Activated naive CD4-positive, alpha-beta T cell treated with anti-CD3 and anti-CD28 coated beads for 36 hours (primary cell): ENCODE measurements around the gene LTB. TPM values are rescaled to one million over a fixed set of nuclear protein-coding genes. Genes with fewer than 3 reads are reported as not detected.
A peak's percentile ranks its signal among the peaks of the same experiment; 100 is the strongest.

Source experiments
- CTCF ChIA-PET: fragments of 350-600 bp; sonication (Branson Sonifier 250); formaldehyde crosslinking; loops from one replicate; lab custom pipeline; 2021; ENCODE audit warnings: antibody characterized with exemption; lab: Charles Lee
- DNase-seq: peaks from one replicate; pipeline ENCODE4 v3.0.0-alpha.2; 2020
- H3K27ac Mint-ChIP-seq: one replicate; pipeline ENCODE4 v1.8.0; 2021; ENCODE audit warnings: mild to moderate bottlenecking, mixed read lengths
- H3K27me3 Mint-ChIP-seq: one replicate; pipeline ENCODE4 v1.8.0; 2021; ENCODE audit warnings: low read depth, mixed read lengths
- H3K36me3 Mint-ChIP-seq: one replicate; pipeline ENCODE4 v1.8.0; 2021; ENCODE audit warnings: low read depth, mixed read lengths
- H3K4me1 Mint-ChIP-seq: one replicate; pipeline ENCODE4 v1.8.0; 2021; ENCODE audit warnings: low read depth, mixed read lengths
- H3K4me3 Mint-ChIP-seq: one replicate; pipeline ENCODE4 v1.8.0; 2021; ENCODE audit warnings: mild to moderate bottlenecking, moderate library complexity, mixed read lengths
- H3K9me3 Mint-ChIP-seq: one replicate; pipeline ENCODE4 v1.8.0; 2021; ENCODE audit warnings: mixed read lengths
- intact Hi-C: fragments of 100-400 bp; cut with micrococcal nuclease; formaldehyde crosslinking; loops from one replicate; pipeline ENCODE4 v1.15.1; 2023
- total RNA-seq, 2 experiments: library from RNA; stranded (reverse); gene quantifications; one replicate each; pipeline ENCODE4 v1.2.3, GENCODE V29; 2021

LTB gene
- total RNA-seq, 2 experiments from 2014 or later: 50.5 to 52.3 TPM

DNA sequence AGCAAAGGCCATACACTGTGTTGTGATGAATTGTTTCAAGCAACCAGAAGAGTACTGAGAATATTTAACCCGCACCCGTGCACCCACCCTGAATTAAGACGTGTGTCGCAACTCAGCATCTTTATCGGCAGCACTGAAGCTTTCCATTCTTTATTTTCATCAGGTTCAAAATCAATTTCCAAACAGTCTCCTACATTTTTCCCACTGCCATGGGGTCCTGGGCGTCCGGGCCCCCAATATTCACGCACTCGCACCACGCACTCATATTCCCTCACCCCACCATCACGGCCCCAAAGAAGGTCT is 1.8 kb downstream of the LTB start:
- no peak for DNase-seq
- peaks cover 48% of the 10 kb centered on the region for H3K4me1 Mint-ChIP-seq
- CTCF ChIA-PET: interaction anchor here (0.5 to 19.5 kb wide), 8 partner anchors 8 to 80 kb away, joined by 3 to 618 read pairs (median 5); partner anchors contain the start of genes ATP6V1G2, C6orf47, DDX39B and NCR3

GRCh38 chr6:31579546-31580437 is 2.4 kb downstream of the LTB start:
- intact Hi-C loops: loop anchor here (1.0 to 10.0 kb wide), 4 partner anchors 7 to 1065 kb away; partner anchors contain the start of genes CLIC1 and LTA
- H3K4me3 Mint-ChIP-seq: peak overlapping the region; percentile 99
- CTCF ChIA-PET: interaction anchor here (0.5 to 19.5 kb wide), 10 partner anchors 8 to 81 kb away, joined by 3 to 618 read pairs (median 4); partner anchors contain the start of genes ATP6V1G2, C6orf47, DDX39B and NCR3
- peaks cover 46% of the 10 kb centered on the region for H3K36me3 Mint-ChIP-seq
- no peaks in the 10 kb centered on the region for H3K27me3 Mint-ChIP-seq
- peaks cover 50% of the 10 kb centered on the region for H3K4me1 Mint-ChIP-seq
- H3K9me3 Mint-ChIP-seq: no peaks in the 10 kb centered on the region
- DNase-seq: peak; percentile 22
- H3K27ac Mint-ChIP-seq: peak overlapping the region; percentile 99

More for the DNA sequence above, 1.8 kb downstream of the LTB start:
- intact Hi-C loops: loop anchor here (1.0 kb wide), 2 partner anchors 8 to 12 kb away; partner anchors contain the start of gene LTA
- H3K27ac Mint-ChIP-seq: peak overlapping the region; percentile 99
- no peaks in the 10 kb centered on the region for H3K9me3 Mint-ChIP-seq
- peaks cover 46% of the 10 kb centered on the region for H3K36me3 Mint-ChIP-seq
- H3K27me3 Mint-ChIP-seq: no peaks in the 10 kb centered on the region
- H3K4me3 Mint-ChIP-seq: peak overlapping the region; percentile 99

- DNase-seq: no peak
- intact Hi-C loops: loop anchor here (5.0 to 10.0 kb wide), 2 partner anchors 158 to 1064 kb away; partner anchors contain the start of gene CLIC1
- Mint-ChIP-seq H3K27me3 (no peaks in the 10 kb centered on the region), H3K36me3 (peaks cover 46% of the 10 kb centered on the region), H3K9me3 (no peaks in the 10 kb centered on the region), H3K27ac (peak overlapping the region; percentile 99), H3K4me3 (peak overlapping the region; percentile 99), H3K4me1 (peaks cover 55% of the 10 kb centered on the region)
- CTCF ChIA-PET: interaction anchor here (0.6 to 19.5 kb wide), 4 partner anchors 9 to 28 kb away, joined by 3 to 618 read pairs (median 222); partner anchors contain the start of genes ATP6V1G2, DDX39B, NCR3 and NFKBIL1
Observed at GRCh38 chr6:31579119-31579505, 3.1 kb downstream of the LTB start.

- H3K36me3 Mint-ChIP-seq: peaks cover 50% of the 10 kb centered on the region
- CTCF ChIA-PET: interaction anchor here (0.6 to 19.5 kb wide), 6 partner anchors 7 to 27 kb away, joined by 3 to 618 read pairs (median 42); partner anchors contain the start of genes ATP6V1G2, DDX39B, LST1 and LTB
- H3K4me3 Mint-ChIP-seq: peak overlapping the region; percentile 99
- intact Hi-C loops: loop anchor here (5.0 to 10.0 kb wide), 2 partner anchors 159 to 1064 kb away; partner anchors contain the start of gene CLIC1
- peak overlapping the region; percentile 99 for H3K27ac Mint-ChIP-seq
- H3K9me3 Mint-ChIP-seq: no peaks in the 10 kb centered on the region
- no peaks in the 10 kb centered on the region for H3K27me3 Mint-ChIP-seq
- H3K4me1 Mint-ChIP-seq: peaks cover 57% of the 10 kb centered on the region
- no peak for DNase-seq
Observed at GRCh38 chr6:31578184-31579118, 3.8 kb downstream of the LTB start.

DNA sequence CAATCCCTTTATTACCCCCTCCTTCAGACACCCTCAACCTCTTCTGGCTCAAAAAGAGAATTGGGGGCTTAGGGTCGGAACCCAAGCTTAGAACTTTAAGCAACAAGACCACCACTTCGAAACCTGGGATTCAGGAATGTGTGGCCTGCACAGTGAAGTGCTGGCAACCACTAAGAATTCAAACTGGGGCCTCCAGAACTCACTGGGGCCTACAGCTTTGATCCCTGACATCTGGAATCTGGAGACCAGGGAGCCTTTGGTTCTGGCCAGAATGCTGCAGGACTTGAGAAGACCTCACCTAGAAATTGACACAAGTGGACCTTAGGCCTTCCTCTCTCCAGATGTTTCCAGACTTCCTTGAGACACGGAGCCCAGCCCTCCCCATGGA is 4.7 kb downstream of the LTB start:
- Mint-ChIP-seq H3K4me1 (peaks cover 57% of the 10 kb centered on the region), H3K36me3 (peaks cover 57% of the 10 kb centered on the region), H3K27ac (peak overlapping the region; percentile 97), H3K4me3 (peak overlapping the region; percentile 94), H3K27me3 (no peaks in the 10 kb centered on the region), H3K9me3 (no peaks in the 10 kb centered on the region)
- CTCF ChIA-PET: interaction anchor here (0.6 to 19.5 kb wide), 5 partner anchors 8 to 27 kb away, joined by 4 to 618 read pairs (median 78); partner anchors contain the start of genes ATP6V1G2, DDX39B, LST1 and LTB
- no peak for DNase-seq
- intact Hi-C loops: loop anchor here (5.0 to 10.0 kb wide), 2 partner anchors 160 to 1063 kb away; partner anchors contain the start of gene CLIC1

- H3K4me1 Mint-ChIP-seq: peaks cover 54% of the 10 kb centered on the region
- CTCF ChIA-PET: interaction anchor here (0.6 to 19.5 kb wide), 4 partner anchors 8 to 26 kb away, joined by 4 to 618 read pairs (median 260); partner anchors contain the start of genes ATP6V1G2, DDX39B, LST1 and LTB
- intact Hi-C loops: loop anchor here (5.0 to 10.0 kb wide), 2 partner anchors 160 to 1062 kb away; partner anchors contain the start of gene CLIC1
- peak overlapping the region; percentile 97 for H3K27ac Mint-ChIP-seq
- no peaks in the 10 kb centered on the region for H3K27me3 Mint-ChIP-seq
- H3K9me3 Mint-ChIP-seq: no peaks in the 10 kb centered on the region
- DNase-seq: peak; percentile 72
- H3K4me3 Mint-ChIP-seq: peak overlapping the region; percentile 94
- H3K36me3 Mint-ChIP-seq: peaks cover 59% of the 10 kb centered on the region
Observed at GRCh38 chr6:31576897-31577578, 5.2 kb downstream of the LTB start.

- no peak for DNase-seq
- H3K4me1 Mint-ChIP-seq: peaks cover 63% of the 10 kb centered on the region
- peaks cover 51% of the 10 kb centered on the region for H3K36me3 Mint-ChIP-seq
- peak overlapping the region; percentile 97 for H3K27ac Mint-ChIP-seq
- H3K27me3 Mint-ChIP-seq: no peaks in the 10 kb centered on the region
- peak overlapping the region; percentile 94 for H3K4me3 Mint-ChIP-seq
- no peaks in the 10 kb centered on the region for H3K9me3 Mint-ChIP-seq
- CTCF ChIA-PET: interaction anchor here (0.7 to 19.5 kb wide), 5 partner anchors 9 to 25 kb away, joined by 3 to 618 read pairs (median 78); partner anchors contain the start of genes ATP6V1G2, DDX39B, LST1 and LTB
- intact Hi-C loops: loop anchor here (5.0 to 10.0 kb wide), 2 partner anchors 161 to 1061 kb away; partner anchors contain the start of gene CLIC1
Observed at GRCh38 chr6:31575952-31576685, 6.1 kb downstream of the LTB start.

DNA sequence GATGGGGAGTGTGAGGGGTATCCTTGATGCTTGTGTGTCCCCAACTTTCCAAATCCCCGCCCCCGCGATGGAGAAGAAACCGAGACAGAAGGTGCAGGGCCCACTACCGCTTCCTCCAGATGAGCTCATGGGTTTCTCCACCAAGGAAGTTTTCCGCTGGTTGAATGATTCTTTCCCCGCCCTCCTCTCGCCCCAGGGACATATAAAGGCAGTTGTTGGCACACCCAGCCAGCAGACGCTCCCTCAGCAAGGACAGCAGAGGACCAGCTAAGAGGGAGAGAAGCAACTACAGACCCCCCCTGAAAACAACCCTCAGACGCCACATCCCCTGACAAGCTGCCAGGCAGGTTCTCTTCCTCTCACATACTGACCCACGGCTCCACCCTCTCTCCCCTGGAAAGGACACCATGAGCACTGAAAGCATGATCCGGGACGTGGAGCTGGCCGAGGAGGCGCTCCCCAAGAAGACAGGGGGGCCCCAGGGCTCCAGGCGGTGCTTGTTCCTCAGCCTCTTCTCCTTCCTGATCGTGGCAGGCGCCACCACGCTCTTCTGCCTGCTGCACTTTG is 6.8 kb downstream of the LTB start, which contains the start of gene TNF:
TSS of gene TNF (plus strand) at position 231 of the 567 bp plus-strand sequence. CDS start at position 408, 177 bp downstream.
- no peaks in the 10 kb centered on the region for H3K27me3 Mint-ChIP-seq
- intact Hi-C loops: loop anchor here (5.0 to 10.0 kb wide), 2 partner anchors 162 to 1061 kb away; partner anchors contain the start of gene CLIC1
- H3K4me1 Mint-ChIP-seq: peaks cover 65% of the 10 kb centered on the region
- H3K9me3 Mint-ChIP-seq: no peaks in the 10 kb centered on the region
- H3K36me3 Mint-ChIP-seq: peaks cover 49% of the 10 kb centered on the region
- H3K4me3 Mint-ChIP-seq: peak within 1 kb of the TSS; percentile 94
- H3K27ac Mint-ChIP-seq: peak within 1 kb of the TSS; percentile 97
- CTCF ChIA-PET: interaction anchor here (0.7 to 19.5 kb wide), 5 partner anchors 10 to 24 kb away, joined by 3 to 618 read pairs (median 78); partner anchors contain the start of genes ATP6V1G2, DDX39B, LST1 and LTB
- DNase-seq: peak; percentile 87

- peak; percentile 46 for DNase-seq
- H3K4me1 Mint-ChIP-seq: peaks cover 66% of the 10 kb centered on the region
- CTCF ChIA-PET: interaction anchor here (0.9 to 19.5 kb wide), 6 partner anchors 9 to 80 kb away, joined by 6 to 618 read pairs (median 42); partner anchors contain the start of genes ATP6V1G2, DDX39B, LST1 and LTB
- intact Hi-C loops: loop anchor here (5.0 to 10.0 kb wide), 2 partner anchors 163 to 1060 kb away; partner anchors contain the start of gene CLIC1
- H3K4me3 Mint-ChIP-seq: peak overlapping the region; percentile 94
- H3K36me3 Mint-ChIP-seq: peaks cover 49% of the 10 kb centered on the region
- peak overlapping the region; percentile 97 for H3K27ac Mint-ChIP-seq
- H3K9me3 Mint-ChIP-seq: no peaks in the 10 kb centered on the region
- no peaks in the 10 kb centered on the region for H3K27me3 Mint-ChIP-seq
Observed at GRCh38 chr6:31574106-31575061, 7.8 kb downstream of the LTB start.
